ENCODE results near the gene KSR2.

The KSR2 gene

GRCh38 chr12:117574655-117575054 is 394.1 kb downstream of the KSR2 start:
- DNase-seq (ENCODE audit: insufficient read length, low spot score): no peak
- no peak for FAIRE-seq
- TF ChIP-seq CTCF (IDR thresholded peaks at IDR 0.05; ENCODE audit: insufficient read depth, missing control alignments): no peak

DNA sequence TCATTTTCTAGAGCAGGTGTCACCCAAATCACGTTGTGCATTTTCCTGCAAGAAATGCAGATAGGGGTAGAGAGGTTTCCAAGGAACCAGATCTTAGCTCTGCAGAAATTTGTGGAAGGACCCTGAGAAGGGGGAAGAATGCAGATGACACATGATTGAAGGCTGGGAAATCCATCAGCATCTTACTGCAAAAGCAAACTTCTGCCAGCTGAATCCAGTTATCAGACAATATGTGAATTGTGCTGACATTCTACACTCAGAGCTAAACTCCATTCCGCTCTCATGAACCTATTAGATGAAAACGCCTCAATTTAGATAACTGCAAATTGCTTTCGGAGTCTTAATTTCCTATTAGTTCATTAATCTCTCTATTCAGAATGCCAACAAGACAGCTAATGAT is 396.0 kb downstream of the KSR2 start:
- FAIRE-seq: no peak
- DNase-seq (ENCODE audit: insufficient read length, low spot score): no peak
- TF ChIP-seq CTCF (IDR thresholded peaks at IDR 0.05; ENCODE audit: insufficient read depth, missing control alignments): no peak

DNA sequence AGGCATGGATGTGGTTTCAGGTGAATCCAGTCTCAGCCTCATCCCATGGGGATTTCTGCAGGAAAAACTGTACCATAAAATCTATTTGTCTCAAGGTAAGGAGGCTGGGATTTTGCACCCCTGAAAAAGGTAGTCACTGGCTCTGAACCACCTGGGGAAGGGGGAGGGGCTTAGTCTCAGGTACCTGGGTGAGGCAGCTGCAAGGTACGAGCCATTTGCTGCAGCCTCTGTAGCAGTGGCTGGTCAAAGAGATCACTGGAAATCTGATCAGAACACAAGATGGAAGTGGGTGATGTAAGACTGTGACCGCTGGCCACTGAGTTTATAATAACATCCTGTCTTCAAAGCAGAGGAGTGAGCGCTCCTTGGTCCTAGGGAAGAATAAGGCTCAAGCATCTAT is 397.5 kb downstream of the KSR2 start:
- DNase-seq (ENCODE audit: insufficient read length, low spot score) (no peak), FAIRE-seq (no peak)
- no peak for TF ChIP-seq CTCF (IDR thresholded peaks at IDR 0.05; ENCODE audit: insufficient read depth, missing control alignments)

DNA sequence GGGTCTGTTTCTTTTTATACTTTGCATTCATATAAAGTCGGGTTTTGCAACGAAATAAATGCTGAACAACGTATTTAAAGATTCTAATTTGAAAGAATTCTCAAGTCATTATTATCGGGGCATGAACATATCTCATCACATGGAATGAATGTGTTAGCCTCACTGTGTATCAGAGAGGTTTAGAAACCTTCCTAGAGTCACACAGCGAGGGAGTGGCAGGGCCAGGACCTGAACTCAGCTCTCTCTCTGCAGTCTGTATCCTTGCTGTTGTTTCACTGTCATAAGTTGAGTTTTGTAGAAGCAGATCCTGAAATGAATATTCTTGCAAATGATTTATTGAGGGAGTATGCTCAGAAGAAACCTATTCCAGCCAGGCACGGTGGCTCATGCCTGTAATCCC is 398.2 kb downstream of the KSR2 start:
- FAIRE-seq (no peak), DNase-seq (ENCODE audit: insufficient read length, low spot score) (no peak)
- TF ChIP-seq CTCF (IDR thresholded peaks at IDR 0.05; ENCODE audit: insufficient read depth, missing control alignments): no peak

- FAIRE-seq (no peak), DNase-seq (ENCODE audit: insufficient read length, low spot score) (no peak)
- TF ChIP-seq CTCF (IDR thresholded peaks at IDR 0.05; ENCODE audit: insufficient read depth, missing control alignments): no peak
Observed at GRCh38 chr12:117567644-117568216, 401.1 kb downstream of the KSR2 start.

- TF ChIP-seq CTCF (IDR thresholded peaks at IDR 0.05; ENCODE audit: insufficient read depth, missing control alignments): no peak
- FAIRE-seq (no peak), DNase-seq (ENCODE audit: insufficient read length, low spot score) (no peak)
Observed at GRCh38 chr12:117564881-117565280, 403.9 kb downstream of the KSR2 start.

- no peak for FAIRE-seq
- no peak for DNase-seq (ENCODE audit: insufficient read length, low spot score)
- TF ChIP-seq CTCF (IDR thresholded peaks at IDR 0.05; ENCODE audit: insufficient read depth, missing control alignments): no peak
Observed at GRCh38 chr12:117563706-117564105, 405.1 kb downstream of the KSR2 start.

All from D721Med (cell line).